AG10803 (cell line): ENCODE results near the gene COL11A2.
"Not testable (repeated sequence)": the region's sequence is repeated elsewhere in the genome, so short reads cannot be mapped to it uniquely, and the experiment has no call there.

ENCODE experiments used
- DNase-seq: peaks from one replicate; pipeline ENCODE4 v3.0.0; 2010; ENCODE audit warnings: low read depth
- H3K4me3 ChIP-seq: 2 replicates; pipeline ENCODE4 v1.5.1; 2011; ENCODE audit warnings: mild to moderate bottlenecking, low read length, control low read depth
- CTCF ChIP-seq: conservative IDR thresholded peaks from 2 replicates; pipeline ENCODE4 v1.5.1; 2011; ENCODE audit warnings: mild to moderate bottlenecking, low read length, control low read depth, inconsistent platforms

Gene COL11A2

GRCh38 chr6:33192105-33192646, at the start of gene COL11A2:
Gene COL11A2 (minus strand): TSS chr6:33192467. CDS start chr6:33192240, 227 bp downstream.
- TF ChIP-seq CTCF = no peak
- no peak for DNase-seq
- peak within 1 kb of the TSS; percentile 43 for H3K4me3 ChIP-seq

- DNase-seq = no peak
- TF ChIP-seq CTCF = no peak
- H3K4me3 ChIP-seq = no peak overlapping the region
Measured at GRCh38 chr6:33241968-33242367, 49.7 kb upstream of the COL11A2 start.

- no peak overlapping the region for H3K4me3 ChIP-seq
- no peak for DNase-seq
- TF ChIP-seq CTCF = no peak
Measured at GRCh38 chr6:33237741-33238140, 45.5 kb upstream of the COL11A2 start.

- no peak for TF ChIP-seq CTCF
- no peak overlapping the region for H3K4me3 ChIP-seq
- no peak for DNase-seq
Measured at GRCh38 chr6:33236852-33237251, 44.6 kb upstream of the COL11A2 start.

- no peak for DNase-seq
- TF ChIP-seq CTCF = no peak
Measured at GRCh38 chr6:33236328-33236727, 44.1 kb upstream of the COL11A2 start.

GRCh38 chr6:33235221-33235634, 43.0 kb upstream of the COL11A2 start:
- no peak for TF ChIP-seq CTCF
- no peak overlapping the region for H3K4me3 ChIP-seq
- no peak for DNase-seq

More at GRCh38 chr6:33236328-33236727, 44.1 kb upstream of the COL11A2 start:
- no peak overlapping the region for H3K4me3 ChIP-seq

GRCh38 chr6:33226503-33227120, 34.3 kb upstream of the COL11A2 start:
- not testable (repeated sequence) for H3K4me3 ChIP-seq, DNase-seq
